A172 (cell line): ENCODE results near the gene TAF5L. TPM values are rescaled to one million over a fixed set of nuclear protein-coding genes. Genes with fewer than 3 reads are reported as not detected.
"Not testable (repeated sequence)": the region's sequence is repeated elsewhere in the genome, so short reads cannot be mapped to it uniquely, and the experiment has no call there.

ENCODE experiments used
- DNase-seq: peaks from one replicate; pipeline ENCODE4 v3.0.0-alpha.2; 2015; ENCODE audit warnings: low spot score
- total RNA-seq: library from RNA; depleted of rRNA; stranded (reverse); fragments of >200 nt; shearing (Covaris generic); gene quantifications from 2 replicates; pipeline ENCODE4 v1.2.3, GENCODE V29; 2014

TAF5L gene
- total RNA-seq, 1 experiment from 2014 or later: 24.4 TPM

DNA sequence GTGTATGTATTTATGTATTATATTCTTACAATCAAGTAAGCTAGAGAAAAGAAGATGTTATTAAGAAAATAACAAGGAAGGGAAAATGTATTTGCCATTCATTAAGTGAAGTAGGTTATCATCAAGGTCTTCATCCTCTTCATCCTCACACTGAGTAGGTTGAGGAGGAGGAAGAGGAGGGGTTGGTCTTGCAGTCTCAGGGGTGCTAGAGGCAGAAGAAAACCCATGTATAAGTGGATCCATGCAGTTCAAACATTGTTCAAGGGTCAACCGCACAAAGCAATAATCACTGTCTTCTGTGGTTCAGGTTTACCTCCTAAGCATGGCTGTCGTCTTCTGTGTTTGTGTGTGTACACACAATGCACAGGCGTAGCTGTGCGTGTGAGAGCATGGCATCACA is 17.0 kb upstream of the TAF5L start:
- no peak for DNase-seq

DNA sequence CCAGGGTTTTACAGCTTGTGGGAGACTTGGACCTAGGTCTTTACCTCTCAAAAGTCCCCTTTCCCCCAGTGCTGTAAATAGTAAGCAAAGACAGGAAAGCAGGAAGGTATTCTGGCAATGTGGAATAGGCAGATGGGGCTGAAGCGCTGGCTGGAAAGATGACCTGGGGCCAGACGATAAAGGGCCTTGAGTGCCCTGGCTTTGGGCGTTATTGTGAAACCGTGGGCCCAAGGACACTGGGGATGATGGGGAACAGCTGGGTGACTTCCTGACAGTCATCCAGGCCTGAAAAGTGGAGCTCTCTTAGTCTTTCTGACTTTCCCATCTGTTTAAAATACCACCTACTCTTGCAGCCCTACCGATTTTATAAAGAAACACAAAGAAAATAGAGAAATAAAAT is 16.5 kb upstream of the TAF5L start:
- DNase-seq: no peak

DNA sequence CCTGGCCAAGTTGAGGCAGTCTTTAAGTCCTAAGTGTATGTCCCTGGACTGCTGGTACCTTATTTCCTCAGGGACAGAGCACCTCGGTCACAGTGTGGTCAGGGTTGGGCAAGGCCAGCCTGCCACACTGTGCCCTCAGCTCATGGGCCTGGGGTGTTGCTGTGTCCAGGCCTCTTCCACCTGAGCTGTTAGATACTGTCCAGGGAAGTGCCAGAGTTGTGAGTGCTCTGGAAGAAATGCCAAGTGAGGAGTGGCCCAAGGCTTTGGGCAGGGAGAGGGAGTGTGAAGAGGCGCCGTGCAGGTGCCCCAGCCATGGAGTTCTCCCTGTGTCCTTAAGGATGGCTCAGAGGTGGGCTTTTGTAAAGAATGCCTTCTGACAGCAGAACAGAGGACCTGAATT is 15.4 kb upstream of the TAF5L start:
- no peak for DNase-seq

DNA sequence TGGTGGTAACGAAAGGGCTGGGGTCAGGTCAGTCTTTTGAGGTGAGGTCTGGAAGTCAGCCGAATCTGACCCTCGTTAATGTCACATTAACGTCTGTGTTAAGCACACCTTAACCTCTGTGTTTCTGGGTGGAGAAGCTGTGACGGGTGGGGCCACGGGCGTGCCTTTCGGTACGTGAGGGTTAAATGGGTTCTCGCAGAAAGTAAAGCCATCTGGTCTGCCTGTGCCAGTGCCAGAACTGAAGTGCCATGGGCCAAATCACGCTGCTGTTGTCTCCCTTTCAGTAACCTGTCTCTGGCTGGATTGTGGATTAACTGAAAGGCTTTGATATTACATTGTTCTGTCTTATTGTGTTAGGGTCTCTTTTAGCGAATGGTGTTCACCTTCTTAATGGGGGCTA is 14.5 kb upstream of the TAF5L start:
- DNase-seq: no peak

DNA sequence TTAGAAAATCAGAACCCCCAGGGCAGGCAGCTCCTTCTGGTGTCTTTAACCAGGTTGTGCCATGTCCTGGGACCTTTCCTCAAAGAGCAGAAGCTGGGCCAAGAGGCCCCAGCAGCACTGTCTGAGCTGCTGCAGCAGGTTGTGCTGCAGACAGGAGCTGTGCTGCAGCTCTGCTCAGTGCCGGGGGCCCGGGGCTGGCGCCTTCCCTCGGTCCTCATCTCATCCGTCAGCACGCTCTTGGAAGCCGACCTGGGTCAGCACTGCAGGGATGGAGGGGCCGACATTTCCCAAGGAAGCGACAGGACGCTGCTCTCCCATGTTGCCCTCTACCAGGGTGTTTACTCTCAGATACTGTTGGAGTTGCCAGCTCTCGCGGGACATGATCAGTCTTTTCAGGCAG is 11.8 kb upstream of the TAF5L start:
- no peak for DNase-seq

DNA sequence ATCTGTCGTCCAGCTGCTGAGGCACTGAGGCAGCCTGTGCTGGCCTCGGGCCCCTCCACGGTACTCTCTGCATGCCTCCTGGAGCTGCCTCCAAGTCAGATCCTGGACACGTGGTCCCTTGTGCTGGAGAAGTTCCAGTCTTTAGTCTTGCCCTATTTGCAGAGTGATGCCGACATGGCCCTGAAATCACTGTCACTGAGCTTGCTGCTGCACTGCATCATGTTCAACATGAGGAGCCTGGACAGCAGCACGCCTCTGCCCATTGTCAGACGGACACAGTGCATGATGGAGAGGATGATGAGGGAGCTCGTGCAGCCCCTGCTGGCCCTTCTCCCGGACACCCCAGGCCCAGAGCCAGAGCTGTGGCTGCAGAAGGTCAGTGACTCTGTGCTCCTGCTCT is 10.1 kb upstream of the TAF5L start:
- no peak for DNase-seq

DNA sequence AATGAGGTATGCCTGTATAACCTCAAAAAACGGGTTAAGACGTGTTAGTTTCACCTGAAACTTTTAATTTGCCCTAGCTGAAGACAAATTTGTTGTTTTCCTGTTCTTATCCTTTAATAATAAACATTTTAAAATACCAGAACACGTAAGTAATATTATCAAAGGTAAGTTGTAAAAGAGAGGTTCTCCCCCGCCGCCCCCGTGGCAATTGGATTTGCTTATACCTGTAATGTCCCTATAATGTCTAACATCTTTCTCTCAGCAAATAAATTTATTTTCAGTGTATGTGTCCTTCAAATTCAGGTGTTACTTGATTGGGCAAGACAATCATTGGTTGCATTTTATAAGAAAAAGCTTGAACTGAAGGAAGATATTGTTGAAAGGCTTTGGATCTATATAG is 6.0 kb upstream of the TAF5L start:
- DNase-seq: no peak

DNA sequence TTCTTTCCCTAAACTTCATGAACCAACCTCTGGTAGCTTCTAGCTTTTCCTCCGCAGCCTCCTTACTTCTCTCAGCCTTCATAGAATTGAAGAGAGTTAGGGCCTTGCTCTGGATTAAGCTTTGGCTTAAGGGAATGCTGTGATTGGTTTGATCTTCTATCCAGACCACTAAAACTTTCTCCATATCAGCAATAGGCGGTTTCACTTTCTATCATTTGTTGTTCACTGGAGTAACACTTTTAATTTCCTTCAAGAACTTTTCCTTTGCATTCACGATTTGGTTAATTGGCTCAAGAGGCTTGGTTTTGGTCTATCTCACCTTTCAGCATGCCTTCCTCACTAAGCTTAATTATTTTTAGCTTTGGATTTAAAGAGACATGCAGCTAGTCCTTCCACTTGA is 5.2 kb upstream of the TAF5L start:
- no peak for DNase-seq

DNA sequence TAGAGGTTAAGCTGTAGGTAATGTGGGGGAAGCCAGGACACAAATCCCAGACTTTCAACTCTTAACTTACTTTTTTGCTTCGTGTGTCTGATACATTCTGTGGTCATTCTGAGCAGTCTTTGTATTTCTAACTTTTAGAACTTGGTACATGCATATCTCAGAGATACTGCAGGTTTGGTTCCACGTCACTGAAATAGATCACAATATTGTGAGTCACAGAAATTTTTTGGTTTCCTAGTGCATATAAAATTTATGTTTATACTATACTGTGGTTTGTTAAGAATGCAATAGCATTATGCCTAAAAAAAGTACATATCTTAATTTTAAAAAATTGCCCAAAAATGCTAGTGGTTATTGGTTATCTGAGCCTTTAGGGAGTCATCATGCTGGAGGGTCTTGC is 3.3 kb upstream of the TAF5L start:
- no peak for DNase-seq

DNA sequence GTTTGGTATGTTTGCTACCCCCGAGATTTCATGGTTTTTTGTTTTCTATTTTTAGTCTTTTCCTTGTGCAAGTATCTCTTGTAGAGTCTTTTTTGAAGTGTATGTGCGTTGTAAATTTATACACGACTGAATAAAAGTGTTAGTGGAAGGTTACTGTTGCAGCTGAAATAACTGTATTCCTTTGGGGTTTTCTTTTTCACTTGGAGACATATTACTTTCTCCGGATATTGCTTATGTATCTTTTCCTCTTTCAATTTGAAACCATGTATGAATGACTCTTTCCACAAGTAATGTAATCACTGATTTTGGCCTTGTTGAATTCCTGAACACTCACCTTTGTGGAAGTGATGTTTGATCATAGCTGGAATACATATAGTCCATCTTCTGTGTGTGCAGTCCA is 1.1 kb upstream of the TAF5L start:
- DNase-seq: no peak

DNA sequence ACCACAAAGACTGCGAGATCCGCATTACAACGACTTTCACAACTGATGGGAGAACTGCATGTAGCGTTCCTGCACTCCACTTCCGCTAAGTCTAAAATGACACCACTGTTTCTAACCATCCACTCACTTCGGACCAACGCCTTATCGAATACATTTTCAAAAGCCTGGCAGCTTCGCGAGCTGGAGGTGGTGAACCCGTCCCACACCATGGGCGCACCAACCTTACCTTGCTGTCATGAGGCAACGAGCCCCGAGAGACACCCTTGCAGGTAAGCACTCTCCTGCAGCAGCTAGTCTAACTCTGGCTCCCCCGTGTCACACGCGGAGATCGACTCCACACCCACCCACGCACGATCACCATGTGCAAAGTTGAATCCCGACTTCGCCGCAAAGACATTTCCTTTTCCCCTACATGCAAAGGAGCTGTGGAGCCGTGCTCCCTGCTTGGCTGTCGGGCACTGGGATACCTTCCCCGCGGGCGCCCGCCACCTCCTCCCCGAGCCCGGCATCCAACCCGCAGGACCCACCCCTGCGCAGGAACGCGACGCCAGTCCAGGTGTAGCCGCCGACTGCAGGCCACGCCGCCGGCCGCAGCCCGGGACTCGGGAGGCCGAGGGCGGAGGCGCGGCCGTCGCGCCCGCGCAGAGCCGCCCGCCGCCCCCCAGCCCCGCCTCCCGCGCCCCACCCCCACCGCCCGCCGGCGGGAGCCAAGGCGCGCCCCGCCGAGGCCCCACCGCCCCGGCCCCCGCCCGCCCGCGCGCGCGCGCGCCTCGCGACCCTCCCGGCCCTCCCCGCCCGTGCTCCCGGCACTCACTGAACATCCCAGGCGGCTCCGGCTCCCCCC is 629 bp downstream of the TAF5L start:
- peak; percentile 45 for DNase-seq

DNA sequence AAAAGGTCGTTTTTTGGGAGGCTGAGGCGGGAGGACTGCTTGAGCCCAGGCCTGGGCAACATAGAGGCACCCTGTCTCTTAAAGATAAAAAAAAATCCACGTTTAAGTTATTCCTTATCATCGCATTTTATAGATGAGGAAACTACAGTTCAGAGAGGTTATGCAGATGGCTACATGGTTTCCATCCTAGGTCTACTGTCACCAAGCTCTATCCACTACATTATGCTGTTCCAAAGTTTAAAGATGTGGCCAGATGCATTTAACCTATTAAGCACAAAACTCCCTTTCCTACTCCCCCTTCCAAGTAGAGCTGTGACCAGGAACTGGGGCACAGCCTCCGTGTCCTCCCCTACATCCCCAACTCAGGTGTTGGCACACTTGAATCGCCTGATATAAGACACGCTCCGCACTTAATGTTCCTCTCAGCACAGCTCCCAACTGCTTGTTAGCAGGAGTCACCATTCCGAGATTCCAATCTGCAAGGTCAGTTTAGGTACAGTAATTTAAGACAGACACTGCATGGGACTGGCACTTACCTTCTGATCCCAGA is 1.3 kb downstream of the TAF5L start:
- no peak for DNase-seq

DNA sequence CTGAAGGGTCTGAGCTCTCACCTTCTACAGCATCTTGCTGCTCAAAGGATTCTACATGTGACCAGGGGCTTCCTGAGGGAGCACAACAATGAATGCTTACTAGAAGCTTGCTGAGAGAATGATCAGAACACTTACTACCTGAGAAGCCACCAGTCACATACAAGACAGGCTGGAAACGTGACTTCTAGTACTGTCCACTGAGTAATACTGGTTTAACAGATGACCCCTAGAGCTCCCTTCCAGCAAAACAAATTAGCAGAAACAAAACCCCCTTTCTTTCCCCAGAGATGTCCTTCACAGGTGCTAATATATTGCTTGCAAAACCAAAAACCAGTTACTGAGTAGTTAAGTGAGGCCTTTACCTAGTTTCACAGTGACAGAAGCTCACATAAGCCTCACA is 2.1 kb downstream of the TAF5L start:
- no peak for DNase-seq

DNA sequence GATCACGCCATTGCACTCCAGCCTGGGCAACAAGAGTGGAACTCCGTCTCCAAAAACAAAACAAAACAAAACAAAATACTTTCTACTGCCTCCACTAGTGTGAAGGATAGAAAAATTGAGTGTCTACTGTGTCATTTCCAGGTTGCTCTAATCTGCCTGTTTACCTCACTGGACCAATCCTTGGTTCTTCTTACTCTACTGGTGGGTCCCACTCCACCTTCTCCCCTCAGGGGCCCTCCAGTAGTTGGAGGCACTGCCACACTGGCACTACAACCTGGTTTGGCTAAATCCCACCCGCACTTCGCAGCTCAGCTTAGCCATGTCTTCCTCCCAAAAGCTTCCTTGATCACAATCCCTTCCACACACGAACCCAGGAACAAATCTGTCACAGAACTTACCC is 2.7 kb downstream of the TAF5L start:
- no peak for DNase-seq

DNA sequence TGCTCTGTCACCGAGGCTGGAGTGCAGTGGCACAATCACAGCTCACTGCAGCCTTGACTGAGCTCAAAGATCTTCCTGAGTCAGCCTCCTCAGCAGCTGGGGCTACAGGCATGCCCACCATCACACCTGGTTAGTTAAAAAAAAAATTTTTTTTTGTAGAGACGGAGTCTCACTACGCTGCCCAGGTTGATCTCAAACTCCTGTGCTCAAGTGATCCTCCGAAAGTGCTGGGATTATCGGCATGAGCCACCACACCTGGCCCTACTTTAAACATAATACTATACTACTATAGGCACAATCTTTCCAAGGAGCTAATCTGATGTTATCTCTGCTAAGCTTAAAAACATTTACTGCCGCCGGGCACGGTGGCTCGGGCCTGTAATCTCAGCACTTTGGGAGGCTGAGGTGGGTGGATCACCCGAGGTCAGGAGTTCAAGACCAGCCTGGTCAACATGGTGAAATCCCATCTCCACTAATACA is 3.2 kb downstream of the TAF5L start:
- DNase-seq: not testable (repeated sequence)

DNA sequence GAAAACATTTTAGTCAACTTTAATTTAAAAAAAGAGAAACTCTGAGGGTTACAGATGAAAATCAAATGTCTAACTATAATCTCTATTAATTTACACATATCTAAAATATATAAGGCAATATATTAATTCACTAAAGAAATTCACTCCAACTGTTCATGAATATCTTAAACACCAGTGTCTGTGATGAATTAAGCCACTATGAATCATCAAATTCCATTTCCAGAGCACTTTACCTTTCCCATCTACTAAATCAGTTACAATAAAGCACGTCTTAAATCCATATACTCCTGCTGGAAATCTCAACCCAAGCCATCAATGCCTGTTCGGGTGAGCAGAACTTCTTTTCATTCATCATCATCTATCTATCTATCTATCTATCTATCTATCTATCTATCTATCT is 4.3 kb downstream of the TAF5L start:
- DNase-seq: no peak

DNA sequence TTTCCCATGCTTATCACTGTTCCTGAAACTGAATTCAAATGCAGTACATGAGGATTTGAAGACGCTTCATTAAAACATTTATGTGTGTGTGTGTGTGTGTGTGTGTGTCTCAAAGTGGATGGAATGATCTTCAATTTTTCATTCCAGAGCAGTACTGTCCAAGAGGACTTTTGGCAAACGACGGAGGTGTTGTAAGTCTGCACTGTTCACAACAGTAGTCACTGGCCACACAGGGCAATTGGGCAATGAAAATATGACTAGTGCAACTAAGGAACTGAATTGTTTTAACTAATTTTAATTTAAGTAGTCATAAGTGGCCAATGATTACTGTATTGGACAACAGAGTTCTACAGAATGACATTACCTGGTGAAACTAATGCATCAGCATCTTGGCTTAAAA is 5.0 kb downstream of the TAF5L start:
- DNase-seq: no peak

DNA sequence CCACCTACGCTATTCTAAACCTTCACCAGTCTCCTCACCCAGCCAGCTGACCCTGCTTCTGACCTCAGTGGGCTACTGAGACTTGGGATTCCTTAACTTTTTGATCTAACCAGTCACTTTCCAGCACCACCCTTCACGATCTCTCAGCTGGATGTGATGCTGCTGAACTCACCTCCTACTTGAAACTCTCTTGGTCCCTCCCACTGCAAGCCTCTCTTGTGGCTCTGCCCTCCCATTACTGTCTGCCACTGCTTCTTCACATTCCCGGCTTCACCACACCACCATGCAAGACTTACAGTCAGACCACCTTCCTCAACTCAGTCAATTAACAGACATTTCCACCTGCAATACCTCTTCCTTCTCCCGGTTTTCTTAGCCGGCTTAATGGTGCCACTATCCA is 6.3 kb downstream of the TAF5L start:
- DNase-seq: no peak

DNA sequence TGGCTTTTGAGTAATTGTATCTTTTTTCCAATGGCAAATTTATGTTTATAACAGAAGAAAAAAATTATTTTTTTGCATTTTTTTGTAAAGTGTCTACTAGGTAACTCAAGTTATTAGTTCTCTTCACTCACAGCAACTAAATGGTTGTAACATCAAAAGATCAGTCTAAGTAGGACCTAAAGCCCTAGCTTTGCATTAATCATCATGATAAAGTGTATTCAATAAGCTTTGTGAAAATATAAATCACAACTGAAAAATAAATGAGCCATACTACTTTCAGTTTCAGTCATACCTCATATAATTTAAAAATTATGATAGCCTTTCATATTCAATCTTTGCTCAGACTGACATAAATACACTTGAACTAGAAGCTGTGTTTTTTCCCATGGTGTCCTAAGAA is 6.9 kb downstream of the TAF5L start:
- no peak for DNase-seq

DNA sequence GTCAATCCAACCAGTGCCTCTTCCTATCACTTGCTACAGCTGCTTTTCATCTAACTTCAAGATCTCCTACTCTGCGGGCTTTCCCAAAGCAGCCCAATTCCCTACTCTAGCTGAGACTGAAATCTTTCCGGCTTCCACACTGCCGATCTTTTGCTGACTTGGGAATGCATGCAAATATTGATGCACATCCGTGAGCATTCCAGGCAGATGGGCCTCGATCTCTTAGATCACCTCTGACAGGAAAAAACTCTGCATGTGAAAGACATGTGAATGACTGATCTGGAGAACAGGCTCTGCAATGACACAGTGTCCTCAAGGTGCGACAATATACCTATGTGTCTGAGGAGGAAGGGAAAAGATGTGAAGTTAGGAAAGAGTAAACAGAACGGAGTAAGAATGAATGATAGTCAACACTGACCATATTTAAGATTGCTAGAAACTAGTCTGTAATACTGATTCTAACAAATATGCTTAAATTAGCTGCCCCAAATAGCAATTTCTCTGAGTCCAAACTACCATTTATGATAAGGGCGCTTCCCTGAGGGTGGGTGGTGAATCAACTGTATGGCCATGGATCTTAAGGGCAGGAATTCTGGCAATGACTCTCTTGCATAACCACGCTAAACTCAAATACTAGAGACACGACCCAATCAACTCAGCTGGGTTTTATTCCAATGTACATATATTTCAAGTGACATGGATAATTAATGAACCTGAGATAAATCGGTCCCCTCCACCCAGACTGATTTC is 8.4 kb downstream of the TAF5L start:
- DNase-seq: no peak

DNA sequence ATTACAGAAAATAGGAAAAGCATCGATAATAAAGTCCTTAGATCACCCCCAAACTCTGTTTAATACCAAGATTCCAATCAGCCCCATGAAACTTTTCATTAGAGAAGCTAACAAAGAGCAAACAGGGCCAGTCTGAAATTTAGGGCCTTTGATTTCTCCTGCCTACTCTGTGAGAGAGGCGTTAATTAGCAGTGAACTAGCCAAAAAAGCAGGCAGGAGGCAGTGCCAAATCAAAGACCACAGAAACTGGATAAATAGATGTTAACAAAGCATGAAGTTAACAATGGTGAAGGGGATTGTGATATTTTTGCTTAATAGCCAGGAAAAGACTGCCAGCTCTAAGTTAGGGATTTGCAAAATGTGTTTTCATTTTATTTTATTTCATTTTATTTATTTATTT is 11.2 kb downstream of the TAF5L start:
- no peak for DNase-seq

DNA sequence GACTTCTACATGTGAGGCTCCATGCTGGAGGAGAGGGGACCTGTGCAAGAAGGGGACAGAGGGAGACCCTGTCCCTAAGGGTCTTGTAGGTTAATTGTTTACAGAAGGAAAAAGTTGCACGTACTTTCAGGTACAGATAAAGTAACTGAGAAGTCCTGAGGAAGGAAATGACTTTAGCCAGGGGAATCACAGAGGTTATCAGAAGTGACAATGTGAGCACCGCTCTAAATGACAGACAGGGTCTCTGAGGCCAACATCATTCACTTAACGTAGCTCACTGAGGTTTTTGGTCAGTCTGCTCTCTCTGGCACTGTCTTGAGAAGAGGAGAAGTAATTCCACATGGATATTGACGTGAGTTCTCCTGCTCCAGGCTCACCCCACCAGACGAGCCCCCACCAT is 12.0 kb downstream of the TAF5L start:
- no peak for DNase-seq

DNA sequence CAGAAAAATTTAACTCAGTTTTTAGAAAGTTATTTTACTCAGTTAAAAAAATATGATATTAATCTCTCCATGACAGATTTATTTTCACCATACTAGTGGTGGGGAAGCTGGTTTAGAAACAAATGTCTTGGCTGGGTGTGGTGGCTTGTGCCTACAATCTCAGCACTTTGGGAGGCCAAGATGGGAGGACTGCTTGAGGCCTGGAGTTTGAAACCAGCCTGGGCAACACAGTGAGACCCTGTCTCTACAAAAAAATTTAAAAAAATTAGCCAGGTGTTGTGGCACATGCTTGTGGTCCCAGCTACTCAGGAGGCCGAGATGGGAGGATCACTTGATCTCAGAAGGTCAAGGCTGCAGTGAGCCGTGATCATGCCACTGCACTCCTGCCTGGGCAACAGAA is 17.3 kb downstream of the TAF5L start:
- no peak for DNase-seq
